KOPT-K1 (cell line): ENCODE results near the gene ROPN1L.
"Not testable (repeated sequence)": the region's sequence is repeated elsewhere in the genome, so short reads cannot be mapped to it uniquely, and the experiment has no call there.

ENCODE experiments used
- H3K27ac ChIP-seq: fragments of 200-600 bp; sonication (generic); 2 replicates; pipeline ENCODE4 v1.5.1; 2016; ENCODE audit warnings: antibody characterized with exemption, mild to moderate bottlenecking, low read depth, low read length; ENCODE audit not compliant: poor library complexity, severe bottlenecking
- H3K36me3 ChIP-seq: fragments of 200-600 bp; sonication (generic); 2 replicates; pipeline ENCODE4 v1.5.1; 2017; ENCODE audit warnings: antibody characterized with exemption, mild to moderate bottlenecking, low read length, moderate library complexity; ENCODE audit not compliant: insufficient read depth
- H3K9me3 ChIP-seq: fragments of 200-600 bp; sonication (generic); 2 replicates; pipeline ENCODE4 v1.5.1; 2017; ENCODE audit warnings: antibody characterized with exemption, low read length, mild to moderate bottlenecking; ENCODE audit not compliant: insufficient read depth, poor library complexity, severe bottlenecking

Gene ROPN1L

GRCh38 chr5:10509575-10509974 is 67.9 kb downstream of the ROPN1L start:
- H3K9me3 ChIP-seq = no peaks in the 10 kb centered on the region
- H3K27ac ChIP-seq = no peak overlapping the region
- H3K36me3 ChIP-seq = no peaks in the 10 kb centered on the region

- H3K27ac ChIP-seq = no peak overlapping the region
- no peaks in the 10 kb centered on the region for H3K9me3 ChIP-seq
- no peaks in the 10 kb centered on the region for H3K36me3 ChIP-seq
Measured at GRCh38 chr5:10511741-10512640, 70.3 kb downstream of the ROPN1L start.

GRCh38 chr5:10513501-10514442 is 72.1 kb downstream of the ROPN1L start:
- Histone ChIP-seq H3K36me3 (no peaks in the 10 kb centered on the region), H3K27ac (no peak overlapping the region), H3K9me3 (no peaks in the 10 kb centered on the region)

- not testable (repeated sequence) for H3K27ac ChIP-seq, H3K36me3 ChIP-seq, H3K9me3 ChIP-seq
Measured at GRCh38 chr5:10514572-10514971, 72.9 kb downstream of the ROPN1L start.
